ENCODE measurements around the gene RPS17. TPM values are rescaled to one million over a fixed set of nuclear protein-coding genes. Genes with fewer than 3 reads are reported as not detected.

Gene RPS17
- total RNA-seq = 3,227 and 3,822 TPM in 2 replicates

GRCh38 chr15:82540055-82540983, at the start of gene RPS17:
TSS of gene RPS17 (minus strand) at chr15:82540457. CDS start at chr15:82540428, 29 bp downstream.
- CTCF ChIA-PET = interaction anchor here (1.0 to 2.7 kb wide), 4 partner anchors 10 to 527 kb away, joined by 3 to 22 read pairs (median 6); partner anchors contain the start of genes BTBD1 and C15orf40

GRCh38 chr15:82587805-82588204, 47.5 kb upstream of the RPS17 start:
- ATAC-seq (ENCODE audit: low read depth) (no peak), DNase-seq (no peak)
- Mint-ChIP-seq H3K36me3 (ENCODE audit: low read depth) (no peaks in the 10 kb centered on the region), H3K27me3 (peaks cover 15% of the 10 kb centered on the region), H3K9me3 (no peaks in the 10 kb centered on the region), H3K27ac (no peak overlapping the region), H3K4me1 (no peaks in the 10 kb centered on the region), H3K4me3 (no peak overlapping the region)
- intact Hi-C loops (cut with micrococcal nuclease) = no loop called here
- ChIA-PET CTCF (no interaction called here), POLR2A (no interaction called here)
- TF ChIP-seq CTCF (IDR thresholded peaks at IDR 0.05) = no peak

More at GRCh38 chr15:82540055-82540983, at the start of gene RPS17:
- DNase-seq (peak; percentile 100), ATAC-seq (ENCODE audit: low read depth) (peak; percentile 95)
- Mint-ChIP-seq H3K27ac (peak within 1 kb of the TSS; percentile 97), H3K36me3 (ENCODE audit: low read depth) (peaks cover 52% of the 10 kb centered on the region), H3K9me3 (no peaks in the 10 kb centered on the region), H3K27me3 (peaks cover 3% of the 10 kb centered on the region), H3K4me1 (peaks cover 34% of the 10 kb centered on the region), H3K4me3 (peak within 1 kb of the TSS; percentile 98)
- POLR2A ChIA-PET = interaction anchor here (0.6 to 2.8 kb wide), 23 partner anchors 9 to 1248 kb away, joined by 3 to 44 read pairs (median 6); partner anchors contain the start of genes AP3B2, BTBD1, C15orf40 and EFL1
- TF ChIP-seq CTCF (IDR thresholded peaks at IDR 0.05) = peak; percentile 88
- intact Hi-C loops (cut with micrococcal nuclease) = loop anchor here (1.0 to 5.0 kb wide), 11 partner anchors 140 to 522 kb away; partner anchors contain the start of genes AP3B2, C15orf40, EFL1 and RAMAC

- POLR2A ChIA-PET = no interaction called here
- Mint-ChIP-seq H3K36me3 (ENCODE audit: low read depth) (no peaks in the 10 kb centered on the region), H3K9me3 (no peaks in the 10 kb centered on the region), H3K4me3 (no peak overlapping the region), H3K27ac (no peak overlapping the region), H3K27me3 (peaks cover 24% of the 10 kb centered on the region), H3K4me1 (no peaks in the 10 kb centered on the region)
- no peak for DNase-seq
- CTCF ChIA-PET = no interaction called here
- intact Hi-C loops (cut with micrococcal nuclease) = no loop called here
- no peak for TF ChIP-seq CTCF (IDR thresholded peaks at IDR 0.05)
- no peak for ATAC-seq (ENCODE audit: low read depth)
Measured at GRCh38 chr15:82585072-82585471, 44.8 kb upstream of the RPS17 start.

- DNase-seq = no peak
- no peak for ATAC-seq (ENCODE audit: low read depth)
- intact Hi-C loops (cut with micrococcal nuclease) = no loop called here
- ChIA-PET CTCF (no interaction called here), POLR2A (no interaction called here)
- Mint-ChIP-seq H3K27me3 (peaks cover 24% of the 10 kb centered on the region), H3K36me3 (ENCODE audit: low read depth) (no peaks in the 10 kb centered on the region), H3K4me3 (no peak overlapping the region), H3K4me1 (no peaks in the 10 kb centered on the region), H3K27ac (no peak overlapping the region), H3K9me3 (no peaks in the 10 kb centered on the region)
- no peak for TF ChIP-seq CTCF (IDR thresholded peaks at IDR 0.05)
Measured at GRCh38 chr15:82580713-82581112, 40.5 kb upstream of the RPS17 start.

GRCh38 chr15:82575335-82575734, 35.1 kb upstream of the RPS17 start:
- ChIA-PET CTCF (no interaction called here), POLR2A (no interaction called here)
- intact Hi-C loops (cut with micrococcal nuclease) = no loop called here
- no peaks in the 10 kb centered on the region for H3K4me1 Mint-ChIP-seq
- ATAC-seq (ENCODE audit: low read depth) (no peak), DNase-seq (no peak)
- H3K27me3 Mint-ChIP-seq = peaks cover 19% of the 10 kb centered on the region
- no peak overlapping the region for H3K4me3 Mint-ChIP-seq
- no peak for TF ChIP-seq CTCF (IDR thresholded peaks at IDR 0.05)
- no peaks in the 10 kb centered on the region for H3K9me3 Mint-ChIP-seq
- H3K27ac Mint-ChIP-seq = no peak overlapping the region
- no peaks in the 10 kb centered on the region for H3K36me3 Mint-ChIP-seq (ENCODE audit: low read depth)

All from activated B cell treated with CpG ODN at 0.5 μM for 24 hours (primary cell).